ENCODE data around the gene L3HYPDH.
"Not testable (repeated sequence)": the region's sequence is repeated elsewhere in the genome, so short reads cannot be mapped to it uniquely, and the experiment has no call there.

The L3HYPDH gene

DNA sequence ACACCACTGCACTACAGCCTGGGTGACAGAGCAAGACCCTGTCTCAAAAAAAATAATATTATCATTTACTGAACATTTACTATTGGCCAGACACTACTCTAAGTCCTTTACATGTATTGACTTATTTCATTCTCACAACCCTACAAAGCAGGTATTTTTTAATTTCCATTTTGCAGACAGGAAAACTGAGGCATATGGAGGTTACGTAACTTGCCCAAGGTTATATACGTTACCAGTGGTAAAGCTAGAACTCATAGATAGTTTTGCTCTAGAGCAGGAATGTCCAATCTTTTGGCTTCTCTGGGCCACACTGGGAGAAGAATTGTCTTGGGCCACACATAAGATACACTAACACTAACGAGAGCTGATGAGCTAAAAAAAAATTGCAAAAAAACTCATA, 5.7 kb downstream of the L3HYPDH start:
- no peak for DNase-seq

DNA sequence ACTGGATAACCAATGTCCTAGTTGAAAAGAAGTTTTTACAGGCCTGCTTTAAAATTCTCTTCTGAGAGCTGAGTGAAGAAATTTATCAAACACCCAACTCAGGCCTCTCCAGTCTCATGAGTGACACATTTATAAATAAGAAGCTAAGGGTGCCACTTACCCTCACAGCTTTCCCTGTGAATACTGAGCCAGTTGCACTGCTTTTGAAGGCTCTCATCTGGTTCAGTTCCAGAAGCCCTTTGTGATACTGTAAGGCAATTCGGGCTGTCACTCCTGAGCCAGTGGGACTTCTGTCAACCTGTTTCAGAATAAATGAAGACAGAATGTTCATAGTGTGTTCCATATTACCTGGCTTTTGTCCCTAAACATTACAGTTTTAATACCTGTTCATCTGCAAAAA, 8.5 kb downstream of the L3HYPDH start:
- DNase-seq, result no peak

DNA sequence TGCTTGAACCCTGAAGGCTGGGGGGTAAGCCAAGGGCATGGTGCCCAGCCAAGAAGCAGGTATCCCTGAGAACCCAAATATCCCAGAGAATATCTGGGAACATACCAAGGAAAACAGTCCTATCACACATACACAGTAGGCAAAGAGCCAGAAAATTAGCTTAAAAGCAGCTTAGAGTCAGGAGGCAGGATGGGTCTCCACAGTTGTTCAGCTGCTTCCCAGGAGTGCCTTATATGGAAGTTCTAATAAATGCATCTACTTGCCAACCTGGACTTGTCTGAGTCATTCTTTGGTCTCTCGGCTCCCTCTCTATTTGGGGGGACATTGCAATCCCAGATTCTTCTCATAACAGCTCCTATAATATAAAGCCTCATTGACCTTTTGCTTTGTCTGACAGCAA, 10.0 kb downstream of the L3HYPDH start:
- no peak for DNase-seq

DNA sequence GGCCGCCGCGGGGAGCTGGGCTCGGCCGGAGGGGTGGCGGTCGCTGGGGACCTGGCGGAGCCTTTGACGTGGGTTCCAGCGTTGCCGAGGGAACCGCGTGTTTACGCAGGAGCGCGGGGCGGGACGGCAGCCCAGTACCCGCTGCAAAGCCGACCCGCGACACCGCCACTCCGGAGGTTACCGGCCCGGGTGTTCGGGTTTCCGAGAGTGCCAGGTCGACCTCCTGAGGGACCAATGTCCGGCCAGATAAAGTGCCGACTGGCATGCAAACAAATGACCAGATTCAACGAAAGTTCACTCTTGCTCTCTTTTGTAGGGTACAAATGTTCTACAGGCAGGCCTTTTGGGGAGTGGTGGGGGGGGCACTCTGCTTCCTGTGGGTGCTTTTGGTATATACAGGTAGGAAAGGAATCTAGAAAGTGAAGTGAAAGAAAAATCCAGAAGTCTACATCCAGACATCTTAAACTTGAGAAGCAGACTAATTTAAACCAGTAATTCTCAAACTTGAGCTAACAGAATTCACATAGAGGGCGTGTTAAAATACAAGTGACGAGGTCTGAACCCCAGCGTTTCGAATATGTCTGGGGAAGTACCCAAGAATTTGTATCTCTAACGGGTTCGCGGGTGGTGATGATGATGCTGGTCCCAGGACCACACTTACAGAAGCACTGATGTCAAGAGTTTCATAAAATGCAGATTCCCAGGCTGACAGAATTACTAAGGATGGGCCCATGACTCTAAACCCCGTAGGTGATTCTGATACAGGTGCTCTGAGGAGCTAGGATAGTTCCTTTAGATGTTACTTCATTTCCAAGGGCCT, 18.7 kb downstream of the L3HYPDH start, which contains the start of gene GPR135:
GPR135 (minus strand) TSS at position 65 of the 820 bp plus-strand sequence. CDS start 154 bp downstream, outside the sequence.
- peak in 33 of 56 donors; percentile 27 to 83 (median 63) for DNase-seq

DNA sequence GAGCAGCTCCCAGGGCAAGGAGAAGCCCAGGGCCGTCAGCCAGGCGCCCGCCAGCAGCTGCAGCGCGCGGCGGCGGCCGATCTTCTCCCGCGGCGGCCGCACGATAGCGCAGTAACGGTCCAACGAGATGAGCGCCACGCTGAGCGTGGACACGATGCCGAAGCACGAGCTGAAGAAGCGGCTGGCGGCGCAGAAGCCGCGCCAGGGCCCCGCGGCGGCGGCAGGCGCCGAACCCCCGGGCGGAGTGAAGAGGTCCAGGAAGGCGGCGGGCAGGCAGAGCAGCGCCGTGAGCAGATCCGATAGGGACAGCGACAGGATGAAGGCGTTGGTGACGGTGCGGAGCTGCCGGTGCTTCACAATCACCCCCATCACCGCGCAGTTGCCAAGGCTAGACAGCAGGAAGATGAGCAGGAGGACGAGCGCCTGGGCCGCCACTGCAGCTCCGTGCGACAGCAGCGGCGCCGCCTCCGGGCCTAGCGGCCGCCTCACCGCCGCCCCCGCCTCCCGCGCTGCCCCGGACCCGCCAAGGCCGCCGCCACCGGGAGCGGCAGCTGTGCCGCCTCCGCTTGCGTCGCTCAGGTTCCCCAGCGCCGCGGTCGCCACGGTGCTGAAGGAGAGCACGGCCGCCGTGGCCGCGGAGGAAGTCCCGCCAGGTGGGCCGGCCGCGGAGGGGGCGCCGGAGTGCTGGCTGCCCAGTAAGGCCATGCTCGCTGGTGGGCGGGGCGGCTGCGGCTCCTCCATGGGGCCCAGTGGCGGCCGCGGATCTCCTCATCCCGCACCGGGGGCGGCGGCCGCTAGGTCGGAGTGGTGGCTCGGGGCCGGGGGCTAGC, 19.5 kb downstream of the L3HYPDH start:
- DNase-seq, result peak in 41 of 56 donors; percentile 22 to 83 (median 62)

GRCh38 chr14:59463787-59464485, 20.3 kb downstream of the L3HYPDH start:
- peak in 7 of 56 donors; percentile 14 to 58 (median 38) for DNase-seq

GRCh38 chr14:59461891-59462290, 22.3 kb downstream of the L3HYPDH start:
- no peak for DNase-seq

DNA sequence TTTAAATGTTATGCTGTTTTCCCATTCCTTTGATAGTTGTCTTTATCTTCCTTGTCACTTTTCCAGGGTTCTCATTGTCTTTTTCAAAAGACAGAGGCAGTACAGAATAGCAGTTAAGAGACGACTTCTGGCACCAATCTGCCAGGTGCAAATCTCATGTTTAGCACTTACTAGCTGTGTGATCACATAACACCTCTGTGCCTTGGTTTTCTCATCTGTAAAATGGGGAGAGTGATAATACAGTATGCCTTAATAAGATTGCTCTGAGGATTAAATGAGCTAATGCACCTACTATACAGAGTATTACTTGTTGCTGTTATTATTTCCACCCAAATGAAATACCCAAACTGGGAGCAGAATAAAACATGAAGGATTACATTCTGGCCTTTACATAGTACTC, 23.8 kb downstream of the L3HYPDH start:
- DNase-seq, result no peak

GRCh38 chr14:59458486-59458885, 25.7 kb downstream of the L3HYPDH start:
- no peak for DNase-seq

GRCh38 chr14:59455411-59455810, 28.8 kb downstream of the L3HYPDH start:
- no peak for DNase-seq

- DNase-seq, result peak in 1 of 56 donors; percentile 4
Measured at GRCh38 chr14:59454139-59454538, 30.1 kb downstream of the L3HYPDH start.

GRCh38 chr14:59451849-59452248, 32.4 kb downstream of the L3HYPDH start:
- no peak for DNase-seq

GRCh38 chr14:59450716-59451115, 33.5 kb downstream of the L3HYPDH start:
- no peak for DNase-seq

DNA sequence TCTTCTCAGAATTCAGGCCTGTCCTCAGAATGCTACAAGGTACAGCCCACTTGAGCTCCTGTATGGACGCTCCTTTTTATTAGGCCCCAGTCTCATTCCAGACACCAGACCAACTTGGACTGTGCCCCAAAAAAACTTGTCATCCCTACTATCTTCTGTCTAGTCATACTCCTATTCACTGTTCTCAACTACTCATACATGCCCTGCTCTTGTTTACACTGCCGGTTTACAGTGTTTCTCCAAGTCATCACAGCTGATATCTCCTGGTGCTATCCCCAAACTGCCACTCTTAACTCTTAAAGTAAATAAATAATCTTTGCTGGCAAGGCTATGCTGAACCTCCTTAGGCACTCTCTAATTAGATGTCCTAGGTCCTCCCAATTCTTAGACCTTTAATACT, 35.5 kb downstream of the L3HYPDH start:
- not testable (repeated sequence) for DNase-seq

GRCh38 chr14:59439256-59439965, 44.8 kb downstream of the L3HYPDH start:
- DNase-seq, result no peak

GRCh38 chr14:59438195-59438647, 46.0 kb downstream of the L3HYPDH start:
- DNase-seq, result no peak

DNA sequence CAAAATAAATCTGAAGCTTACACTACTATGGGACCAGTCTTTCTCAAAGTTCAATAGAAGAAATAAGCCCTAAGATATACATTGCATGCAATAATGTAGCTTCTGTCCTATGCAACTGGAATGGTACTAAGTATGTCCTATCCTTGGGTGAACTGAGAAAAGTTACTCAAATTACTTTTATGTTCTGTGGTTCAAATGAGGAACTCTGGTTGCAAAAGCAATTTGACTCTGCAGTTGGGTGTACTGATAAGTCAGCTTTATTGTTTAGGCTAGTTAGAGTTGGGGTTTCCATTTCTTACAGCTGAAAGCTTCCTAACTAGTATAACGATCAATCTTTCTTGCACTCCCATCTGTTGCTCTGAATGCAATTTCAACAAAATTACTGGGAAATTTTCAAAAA, 48.2 kb downstream of the L3HYPDH start:
- no peak for DNase-seq

- no peak for DNase-seq
Measured at GRCh38 chr14:59435101-59435500, 49.1 kb downstream of the L3HYPDH start.

DNA sequence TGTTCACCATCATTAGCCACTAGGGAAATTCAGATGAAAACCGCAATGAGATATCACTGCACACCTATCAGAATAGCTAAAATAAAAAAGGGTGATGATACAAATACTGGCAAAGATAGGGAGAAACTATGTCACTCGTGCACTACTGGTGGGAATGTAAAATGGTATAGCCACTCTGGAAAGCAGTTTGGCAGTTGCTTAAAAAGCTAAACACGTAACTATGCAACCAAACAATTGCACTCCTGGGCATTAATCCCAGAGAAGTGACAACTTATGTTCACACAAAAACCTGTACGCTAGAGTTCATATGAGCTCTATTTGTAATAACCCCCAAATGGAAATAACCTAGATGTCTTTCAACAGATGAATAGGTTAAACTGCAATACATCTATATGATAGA, 54.4 kb downstream of the L3HYPDH start:
- no peak for DNase-seq

- DNase-seq, result peak in 2 of 56 donors; percentile 7 to 22
Measured at GRCh38 chr14:59428581-59429012, 55.6 kb downstream of the L3HYPDH start.
